ENCODE data around the gene TTC4.

DNA sequence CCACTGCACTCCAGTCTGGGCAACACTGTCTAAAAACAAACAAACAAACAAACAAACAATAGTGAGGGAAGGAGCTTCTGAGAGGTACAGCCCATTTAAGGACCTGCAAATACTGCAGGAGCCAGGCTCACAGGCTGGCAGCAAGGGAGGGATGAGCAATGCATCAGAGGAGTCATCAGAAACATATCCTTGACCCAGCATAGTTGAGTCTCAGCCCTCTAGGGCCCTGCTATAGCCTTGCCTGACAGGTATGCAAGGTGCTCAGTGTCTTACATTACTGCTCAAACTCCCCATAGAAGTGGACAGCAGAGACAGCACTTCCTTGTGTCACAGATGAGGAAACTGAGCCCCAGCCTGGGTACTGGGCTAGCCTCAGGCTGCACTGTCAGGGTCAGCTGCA lies 7.3 kb upstream of the TTC4 start:
- TF ChIP-seq, protein P1, sequence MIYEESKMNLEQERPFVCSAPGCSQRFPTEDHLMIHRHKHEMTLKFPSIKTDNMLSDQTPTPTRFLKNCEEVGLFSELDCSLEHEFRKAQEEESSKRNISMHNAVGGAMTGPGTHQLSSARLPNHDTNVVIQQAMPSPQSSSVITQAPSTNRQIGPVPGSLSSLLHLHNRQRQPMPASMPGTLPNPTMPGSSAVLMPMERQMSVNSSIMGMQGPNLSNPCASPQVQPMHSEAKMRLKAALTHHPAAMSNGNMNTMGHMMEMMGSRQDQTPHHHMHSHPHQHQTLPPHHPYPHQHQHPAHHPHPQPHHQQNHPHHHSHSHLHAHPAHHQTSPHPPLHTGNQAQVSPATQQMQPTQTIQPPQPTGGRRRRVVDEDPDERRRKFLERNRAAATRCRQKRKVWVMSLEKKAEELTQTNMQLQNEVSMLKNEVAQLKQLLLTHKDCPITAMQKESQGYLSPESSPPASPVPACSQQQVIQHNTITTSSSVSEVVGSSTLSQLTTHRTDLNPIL (CRISPR knock-in tag; IDR thresholded peaks at IDR 0.05; ENCODE audit: low read depth): no peak
- no peak for TF ChIP-seq ZFP3 (CRISPR knock-in tag; IDR thresholded peaks at IDR 0.05)

Measured in SK-N-SH treated with all-trans-retinoic acid at 6 μM for 48 hours (cell line).